Colonic mucosa (tissue), 4 donors: ENCODE results near the gene MECP2. TPM values are rescaled to one million over a fixed set of nuclear protein-coding genes. Genes with fewer than 3 reads are reported as not detected.

Source experiments
- DNase-seq: peaks from one replicate; pipeline ENCODE4 v3.0.0-alpha.2; 2020
- H3K27ac ChIP-seq: fragments of 200-600 bp; one replicate; pipeline ENCODE4 v1.8.0; 2021
- H3K27me3 ChIP-seq: fragments of 200-600 bp; one replicate; pipeline ENCODE4 v1.8.0; 2021
- H3K36me3 ChIP-seq: fragments of 200-600 bp; one replicate; pipeline ENCODE4 v1.8.0; 2021
- H3K4me1 ChIP-seq: fragments of 200-600 bp; one replicate; pipeline ENCODE4 v1.8.0; 2021; ENCODE audit warnings: mild to moderate bottlenecking
- H3K4me3 ChIP-seq: fragments of 200-600 bp; one replicate; pipeline ENCODE4 v1.8.0; 2021
- H3K9ac ChIP-seq, 2 donors: one replicate each; pipeline ENCODE4 v1.7.0; 2013; ENCODE audit warnings: control low read depth in 2 of 2, low read depth in 2 of 2, low read length in 2 of 2
- H3K9me3 ChIP-seq: fragments of 200-600 bp; one replicate; pipeline ENCODE4 v1.8.0; 2021
- CTCF ChIP-seq: fragments of 200-600 bp; IDR thresholded peaks from one replicate; pipeline ENCODE4 v1.8.0; 2022; ENCODE audit warnings: antibody characterized with exemption, mild to moderate bottlenecking
- intact Hi-C: fragments of 100-400 bp; cut with DNase I; formaldehyde crosslinking; loops from one replicate; pipeline ENCODE4 v1.14.1; 2022
- total RNA-seq, 2 donors: library from RNA; stranded (reverse); fragmentation: NEBNext Ultra II Directional in 1 of 2; extraction: Animal tissue kit (Norgen Biotek cat#: 25700) in 1 of 2; gene quantifications; one replicate each; pipeline ENCODE4 v1.2.1, GENCODE V29; 2021
- donor health status: healthy.
- donor health status: DM: no; HTN: no; CAD: no.
- donor health status: DM: no; HTN: no; CAD: no.

The MECP2 gene
- total RNA-seq, 2 donors from 2014 or later = 28.3 to 29.7 TPM

GRCh38 chrX:154046940-154047610 is 50.4 kb downstream of the MECP2 start:
- Histone ChIP-seq H3K4me1 (no peaks in the 10 kb centered on the region), H3K27ac (no peak overlapping the region), H3K27me3 (no peaks in the 10 kb centered on the region), H3K36me3 (no peaks in the 10 kb centered on the region), H3K9ac (no peak overlapping the region), H3K9me3 (no peaks in the 10 kb centered on the region), H3K4me3 (no peak overlapping the region)
- DNase-seq = no peak
- intact Hi-C loops = no loop called here
- no peak for TF ChIP-seq CTCF

- Histone ChIP-seq H3K27me3 (no peaks in the 10 kb centered on the region), H3K27ac (no peak overlapping the region), H3K4me1 (no peaks in the 10 kb centered on the region), H3K9me3 (no peaks in the 10 kb centered on the region), H3K4me3 (no peak overlapping the region), H3K36me3 (no peaks in the 10 kb centered on the region), H3K9ac (no peak overlapping the region)
- DNase-seq = no peak
- intact Hi-C loops = no loop called here
- TF ChIP-seq CTCF = no peak
Measured at GRCh38 chrX:154046031-154046781, 51.3 kb downstream of the MECP2 start.

- Histone ChIP-seq H3K36me3 (no peaks in the 10 kb centered on the region), H3K27ac (no peak overlapping the region), H3K4me3 (no peak overlapping the region), H3K9me3 (no peaks in the 10 kb centered on the region), H3K9ac (no peak overlapping the region), H3K4me1 (no peaks in the 10 kb centered on the region), H3K27me3 (no peaks in the 10 kb centered on the region)
- TF ChIP-seq CTCF = no peak
- intact Hi-C loops = no loop called here
- no peak for DNase-seq
Measured at GRCh38 chrX:154044091-154044490, 53.4 kb downstream of the MECP2 start.

GRCh38 chrX:154043003-154043763 is 54.3 kb downstream of the MECP2 start:
- Histone ChIP-seq H3K4me1 (no peaks in the 10 kb centered on the region), H3K9ac (no peak overlapping the region), H3K9me3 (no peaks in the 10 kb centered on the region), H3K27ac (no peak overlapping the region), H3K36me3 (no peaks in the 10 kb centered on the region), H3K27me3 (no peaks in the 10 kb centered on the region), H3K4me3 (no peak overlapping the region)
- DNase-seq = no peak
- no peak for TF ChIP-seq CTCF
- intact Hi-C loops = no loop called here

GRCh38 chrX:154040863-154041262 is 56.7 kb downstream of the MECP2 start:
- no peak overlapping the region for H3K9ac ChIP-seq
- intact Hi-C loops = no loop called here
- H3K36me3 ChIP-seq = no peaks in the 10 kb centered on the region
- H3K4me1 ChIP-seq = no peaks in the 10 kb centered on the region
- no peaks in the 10 kb centered on the region for H3K9me3 ChIP-seq
- no peak for DNase-seq
- no peaks in the 10 kb centered on the region for H3K27me3 ChIP-seq
- no peak overlapping the region for H3K4me3 ChIP-seq
- no peak overlapping the region for H3K27ac ChIP-seq
- TF ChIP-seq CTCF = no peak
